GM19438 (cell line): Measurements from ENCODE around the gene TRAPPC6A.

ENCODE experiments used
- ATAC-seq: cut with Tn5 transposase; IDR thresholded peaks from one replicate; pipeline ENCODE4 v1.9.1; 2021; ENCODE audit warnings: low read depth; ENCODE audit not compliant: unreplicated experiment

TRAPPC6A gene, protein sequence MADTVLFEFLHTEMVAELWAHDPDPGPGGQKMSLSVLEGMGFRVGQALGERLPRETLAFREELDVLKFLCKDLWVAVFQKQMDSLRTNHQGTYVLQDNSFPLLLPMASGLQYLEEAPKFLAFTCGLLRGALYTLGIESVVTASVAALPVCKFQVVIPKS

DNA sequence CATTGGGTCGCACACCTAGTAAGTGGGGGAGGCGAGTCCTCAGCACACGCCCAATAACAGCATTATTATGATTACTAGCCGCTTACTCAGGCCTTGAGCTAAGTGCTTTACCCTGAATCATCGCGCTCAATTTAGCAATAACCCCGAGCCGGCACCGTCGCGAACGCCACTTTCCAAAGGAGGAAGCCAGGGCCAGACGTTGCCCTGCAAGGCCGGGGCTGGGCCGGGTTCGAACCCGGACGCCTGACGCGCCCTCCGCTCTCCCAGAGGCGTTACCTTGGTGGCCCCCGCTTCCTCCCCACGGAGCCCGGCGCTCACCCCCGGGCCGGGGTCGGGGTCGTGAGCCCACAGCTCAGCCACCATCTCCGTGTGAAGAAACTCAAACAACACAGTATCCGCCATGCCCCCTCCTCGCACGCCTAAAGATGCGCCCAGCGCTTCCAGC, at the start of gene TRAPPC6A:
TSS of gene TRAPPC6A (minus strand) at position 421 of the 445 bp plus-strand sequence. CDS start at position 402, 19 bp downstream.
- no peak for ATAC-seq

DNA sequence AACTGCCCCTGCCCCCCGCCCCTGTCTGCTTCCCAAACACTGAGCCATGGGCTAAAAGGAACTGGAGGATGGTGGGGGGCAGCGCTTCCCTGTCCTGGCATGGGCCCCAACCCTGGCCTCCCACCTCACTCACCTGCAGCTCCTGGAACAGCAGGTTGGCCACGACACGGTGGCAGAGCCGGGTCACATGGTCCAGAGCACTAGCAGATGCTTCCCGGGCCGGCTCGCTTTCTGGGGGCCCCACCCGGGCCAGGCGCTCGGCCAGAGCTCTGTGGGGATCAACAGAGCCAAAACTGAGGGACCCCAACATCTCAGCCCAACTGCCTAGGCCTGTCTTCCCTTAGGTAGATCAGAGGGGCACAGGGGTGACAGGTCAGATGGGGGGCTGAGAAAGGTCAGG, 46.6 kb upstream of the TRAPPC6A start:
- no peak for ATAC-seq

DNA sequence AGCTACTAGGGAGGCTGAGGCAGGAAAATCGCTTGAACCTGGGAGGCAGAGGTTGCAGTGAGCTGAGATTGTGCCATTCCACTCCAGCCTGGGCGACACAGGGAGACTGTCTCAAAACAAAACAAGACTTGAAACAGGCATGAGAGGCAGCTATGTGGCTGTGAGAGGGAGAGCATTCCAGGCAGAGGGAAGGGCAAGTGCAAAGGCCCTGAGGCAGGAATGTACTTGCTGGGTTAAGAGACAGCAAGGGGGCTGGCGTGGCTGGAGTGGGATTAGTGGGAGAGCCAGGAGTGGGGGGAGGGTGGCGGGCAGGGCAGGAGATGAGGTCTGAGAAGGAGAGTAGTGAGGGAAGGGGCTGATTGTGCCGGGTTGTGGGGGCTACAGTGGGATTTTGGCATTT, 45.8 kb upstream of the TRAPPC6A start:
- no peak for ATAC-seq

DNA sequence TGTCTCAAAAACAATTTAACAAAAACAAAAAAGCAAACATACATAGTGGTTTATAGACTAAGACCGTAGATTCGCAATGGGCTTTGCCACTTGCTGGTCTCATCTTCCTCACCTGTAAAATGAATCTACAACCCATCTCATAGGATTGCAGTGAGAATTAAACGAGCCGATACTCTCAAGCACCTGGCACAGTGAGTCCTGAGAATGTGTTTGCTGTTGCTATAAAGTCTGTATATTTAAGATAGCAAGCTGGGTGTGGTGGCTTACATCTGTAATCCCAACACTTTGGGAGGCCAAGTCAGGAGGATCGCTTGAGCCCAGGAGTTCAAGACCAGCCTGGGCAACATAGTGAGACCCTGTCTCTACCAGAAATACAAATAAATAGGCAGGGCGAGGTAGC, 44.7 kb upstream of the TRAPPC6A start:
- ATAC-seq = no peak

DNA sequence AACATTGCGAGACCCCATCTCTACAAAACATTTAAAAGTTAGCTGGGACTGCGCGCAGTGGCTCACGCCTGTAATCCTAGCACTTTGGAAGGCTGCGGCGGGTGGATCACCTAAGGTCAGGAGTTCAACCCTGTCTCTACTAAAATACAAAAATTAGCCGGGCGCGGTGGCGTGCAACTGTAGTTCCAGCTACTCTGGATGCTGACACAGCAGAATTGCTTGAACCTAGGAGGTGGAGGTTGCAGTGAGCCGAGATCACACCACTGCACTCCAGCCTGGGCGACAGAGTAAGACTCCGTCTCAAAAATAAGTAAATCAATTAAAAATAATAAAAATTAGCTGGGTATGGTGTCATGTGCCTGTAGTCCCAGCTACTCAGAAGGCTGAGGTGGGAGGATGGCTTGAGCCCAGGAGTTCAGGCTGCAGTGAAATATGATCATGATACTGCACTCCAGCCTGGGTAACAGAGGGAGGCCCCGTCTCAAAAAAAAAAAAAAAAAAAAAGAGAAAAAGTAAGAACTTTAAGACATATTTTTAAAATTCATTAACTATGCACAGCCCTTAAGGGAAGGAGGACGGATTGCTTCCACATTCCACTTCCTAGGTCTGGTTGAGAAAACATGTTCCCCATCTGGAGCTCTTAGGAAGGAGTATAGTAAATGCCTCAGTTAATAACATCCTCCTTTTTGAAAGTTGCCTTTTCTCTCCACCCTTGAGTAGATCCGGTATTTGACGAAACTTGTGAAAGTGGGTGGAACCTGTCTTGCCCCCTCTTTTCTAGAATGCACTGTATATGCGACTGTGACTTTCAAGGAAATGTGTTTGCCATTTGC, 41.1 kb upstream of the TRAPPC6A start:
- ATAC-seq = no peak

DNA sequence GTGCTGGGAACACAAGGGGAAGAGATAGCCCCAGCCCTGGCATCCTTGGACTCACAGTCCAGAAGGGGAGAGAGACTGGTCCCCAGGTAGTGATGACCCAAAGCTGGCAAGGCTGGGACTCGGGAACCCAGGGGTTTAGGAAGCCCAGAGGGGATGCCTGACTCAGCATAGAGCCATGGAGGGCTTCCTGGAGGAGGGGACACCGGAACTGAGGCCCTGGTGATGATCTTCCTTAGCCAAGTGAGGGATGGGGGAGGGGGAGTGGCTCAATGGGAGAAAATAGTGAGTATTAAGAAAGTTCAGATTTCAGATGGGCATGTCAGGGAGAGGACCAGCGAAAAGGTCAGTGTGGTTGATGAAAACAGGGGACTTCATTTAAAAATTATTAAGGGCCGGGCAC, 40.4 kb upstream of the TRAPPC6A start:
- no peak for ATAC-seq

DNA sequence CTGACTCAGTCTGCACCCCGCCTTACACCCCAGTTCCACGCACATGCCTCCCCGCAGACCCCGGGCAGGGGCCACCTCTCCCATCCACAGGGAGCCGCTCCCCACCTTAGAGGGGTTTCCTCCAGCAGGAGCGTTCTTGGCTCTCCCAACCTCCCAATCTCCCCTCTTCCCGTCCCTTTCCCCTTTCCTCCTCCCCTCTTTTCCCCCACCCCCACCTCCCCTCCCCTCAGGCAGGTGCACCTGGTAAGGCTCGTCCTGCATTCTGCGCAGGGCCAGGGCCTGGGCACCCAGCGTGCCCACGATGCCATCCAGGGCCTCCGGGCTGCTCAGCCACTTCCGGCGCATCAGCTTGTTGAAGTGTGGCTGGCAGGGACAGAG, 39.9 kb upstream of the TRAPPC6A start:
- no peak for ATAC-seq

DNA sequence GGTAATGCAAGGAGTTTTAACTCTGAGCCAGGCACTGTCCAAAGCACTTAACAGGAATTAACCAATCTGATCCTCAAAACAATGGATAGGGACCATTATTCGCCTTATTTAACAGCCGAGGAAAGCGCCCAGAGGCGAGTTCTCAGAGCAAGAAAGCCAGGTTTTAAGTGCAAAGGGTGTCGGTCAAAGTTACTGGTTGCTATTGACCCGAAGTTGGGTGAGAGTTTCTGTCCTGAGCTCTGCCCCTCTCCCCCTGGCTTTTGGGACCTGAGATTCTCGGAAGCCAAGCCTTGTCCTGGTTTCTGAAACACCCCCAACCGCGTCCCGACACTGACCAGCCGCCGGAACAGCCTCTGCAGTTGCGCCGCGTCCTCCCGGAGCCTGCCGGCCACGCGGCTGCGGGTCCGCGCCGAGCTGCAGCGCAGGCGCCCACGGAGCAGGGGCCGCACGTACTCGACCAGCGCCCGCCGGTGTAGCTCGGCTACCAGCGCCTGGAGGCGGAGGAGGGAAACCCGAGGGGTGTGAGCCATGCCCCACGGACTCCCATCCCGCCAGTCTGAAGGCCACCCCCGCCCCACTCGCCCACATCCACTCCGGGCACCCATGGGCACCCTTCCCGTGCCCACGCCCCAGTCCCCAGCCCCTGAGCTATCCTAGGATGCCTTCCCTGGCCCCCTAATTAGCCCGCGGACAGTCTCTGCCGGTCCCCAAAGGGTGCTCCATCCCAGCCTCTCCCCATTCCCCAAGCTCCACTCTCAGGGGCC, 39.3 kb upstream of the TRAPPC6A start:
- ATAC-seq = no peak

DNA sequence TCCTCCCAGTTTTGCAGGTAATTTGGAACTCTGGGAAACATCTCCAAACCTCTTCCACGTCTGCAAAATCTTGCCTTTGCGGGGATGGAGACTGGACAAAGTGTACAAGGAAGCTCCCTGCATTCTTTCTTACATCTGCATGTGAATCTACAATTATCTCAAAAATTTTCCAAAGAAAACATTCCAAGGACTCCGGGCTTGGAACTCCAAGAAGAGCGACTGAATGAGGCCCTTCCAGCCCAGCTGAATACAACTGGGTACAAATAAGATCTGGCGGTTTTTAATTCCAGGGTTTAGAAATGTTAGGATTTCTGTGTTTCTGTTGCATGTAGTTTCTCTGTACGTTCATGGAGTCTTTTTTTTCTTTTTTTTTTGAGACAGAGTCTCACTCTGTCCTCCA, 38.6 kb upstream of the TRAPPC6A start:
- no peak for ATAC-seq

DNA sequence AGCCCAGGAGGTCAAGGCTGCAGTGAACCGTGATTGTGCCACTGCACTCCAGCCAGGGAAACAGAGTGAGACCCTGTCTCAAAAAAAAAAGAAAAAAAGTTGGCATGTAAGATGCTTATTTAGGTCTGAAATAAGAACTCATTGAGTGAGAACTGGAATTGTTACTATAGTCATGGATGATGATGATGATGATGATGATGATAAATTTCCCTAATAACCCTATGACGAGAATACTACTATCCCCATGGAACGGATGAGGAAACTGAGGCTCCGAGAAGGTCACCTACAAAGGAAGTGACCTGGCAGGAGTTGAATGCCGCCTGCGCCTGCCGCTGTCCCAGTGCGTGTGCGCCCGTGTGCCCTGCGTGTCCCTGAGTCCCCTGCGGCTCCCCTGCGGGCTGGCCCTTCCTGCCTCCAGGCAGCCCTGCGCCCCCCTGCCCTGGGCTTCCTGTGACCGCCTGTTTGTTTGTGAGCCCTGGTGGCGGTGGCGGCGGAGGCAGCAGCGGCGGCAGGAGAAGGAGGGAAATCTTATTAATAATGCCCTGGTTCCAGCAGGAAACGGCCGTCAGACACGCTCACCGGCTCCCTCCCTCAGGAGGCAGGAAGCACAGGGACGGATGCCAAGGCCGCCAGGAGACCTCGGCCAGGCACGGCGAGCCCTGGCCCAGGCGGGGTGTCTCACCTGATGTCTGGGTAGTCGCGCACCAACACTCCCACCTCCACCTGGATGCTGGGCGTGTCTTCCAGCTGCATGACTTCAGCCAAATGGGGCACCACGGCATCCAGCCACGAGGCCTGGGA, 37.6 kb upstream of the TRAPPC6A start:
- no peak for ATAC-seq

DNA sequence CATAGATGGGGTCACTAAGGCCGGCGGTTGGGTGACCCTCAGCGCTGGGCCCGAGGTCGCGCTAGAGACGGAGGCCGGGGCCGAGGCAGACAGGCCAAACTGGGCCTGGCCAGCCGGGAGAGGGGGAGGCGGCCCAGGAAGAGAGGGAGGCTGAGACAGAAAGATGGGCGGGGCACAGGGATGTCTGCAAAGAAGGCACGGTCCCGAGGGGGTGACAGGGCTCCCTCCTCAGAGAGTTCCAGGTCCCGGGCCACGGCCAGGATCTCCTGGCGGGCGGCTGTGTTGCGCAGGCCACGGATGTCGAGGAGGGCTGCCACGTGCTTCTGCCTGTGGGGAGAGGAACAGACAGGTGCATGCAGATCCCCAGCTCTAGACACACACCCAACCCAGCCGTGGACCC, 35.0 kb upstream of the TRAPPC6A start:
- ATAC-seq = no peak

DNA sequence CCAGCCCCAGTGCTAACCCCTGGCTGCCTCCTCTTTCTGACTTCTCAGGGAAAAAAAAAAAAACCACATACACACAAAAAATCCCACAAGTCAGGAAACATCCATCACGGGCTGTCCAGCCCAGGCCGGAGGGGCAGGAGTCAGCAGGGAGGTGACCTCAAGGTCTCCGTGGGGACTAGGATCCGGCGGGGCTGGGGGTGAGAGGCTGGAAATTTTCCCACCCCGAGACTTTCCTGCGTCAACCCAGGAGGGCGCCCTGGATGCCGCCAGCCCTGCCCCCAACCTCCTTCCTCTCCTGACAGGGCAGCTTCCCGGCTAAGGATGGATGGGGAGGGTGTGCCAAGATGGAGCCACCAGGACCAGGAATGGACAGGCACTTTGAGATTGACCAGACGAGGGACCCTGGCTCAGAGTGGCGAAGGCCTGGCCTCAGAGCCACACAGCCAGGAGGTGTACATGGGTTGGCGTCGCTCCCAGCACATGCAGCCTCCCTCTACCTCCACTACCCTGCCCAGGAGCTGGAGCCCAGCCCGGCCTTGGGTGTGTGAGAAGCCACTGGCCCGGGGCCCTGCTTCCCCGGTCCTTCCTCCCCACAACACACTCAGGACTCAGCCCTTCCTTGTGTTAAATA, 33.8 kb upstream of the TRAPPC6A start:
- ATAC-seq = no peak

DNA sequence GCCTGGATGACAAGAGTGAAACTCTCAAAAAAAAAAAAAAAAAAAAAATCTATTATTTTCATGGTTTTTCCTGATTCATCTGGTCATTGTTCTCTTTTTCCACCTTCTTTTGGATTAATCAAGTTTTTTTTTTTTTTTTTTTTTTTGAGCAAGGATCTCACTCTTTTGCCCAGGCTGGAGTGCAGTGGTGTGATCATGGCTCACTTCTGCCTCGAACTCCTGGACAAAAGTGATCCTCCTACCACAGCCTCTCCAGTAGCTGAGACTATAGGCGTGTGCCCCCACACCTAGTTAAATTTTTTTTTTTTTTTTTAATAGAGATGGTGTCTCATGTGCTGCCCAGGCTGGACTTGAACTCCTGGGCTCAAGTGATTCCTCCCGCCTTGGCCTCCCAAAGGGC, 28.3 kb upstream of the TRAPPC6A start:
- no peak for ATAC-seq

DNA sequence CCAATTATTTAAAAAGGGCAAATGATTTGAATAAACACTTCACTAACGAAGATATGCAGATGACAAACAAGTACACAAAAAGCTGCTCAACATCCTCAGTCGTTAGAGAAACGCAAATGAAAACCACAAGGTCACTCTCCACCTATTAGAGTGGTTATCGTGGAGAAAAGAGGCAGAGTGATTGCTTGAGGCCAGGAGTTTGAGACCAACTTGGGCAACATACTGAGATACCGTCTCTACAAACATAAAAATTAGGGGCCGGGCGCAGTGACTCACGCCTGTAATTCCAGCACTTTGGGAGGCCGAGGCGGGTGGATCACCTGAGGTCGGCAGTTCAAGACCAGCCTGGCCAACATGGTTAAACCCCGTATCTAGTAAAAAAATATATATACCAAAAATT, 27.8 kb upstream of the TRAPPC6A start:
- no peak for ATAC-seq

DNA sequence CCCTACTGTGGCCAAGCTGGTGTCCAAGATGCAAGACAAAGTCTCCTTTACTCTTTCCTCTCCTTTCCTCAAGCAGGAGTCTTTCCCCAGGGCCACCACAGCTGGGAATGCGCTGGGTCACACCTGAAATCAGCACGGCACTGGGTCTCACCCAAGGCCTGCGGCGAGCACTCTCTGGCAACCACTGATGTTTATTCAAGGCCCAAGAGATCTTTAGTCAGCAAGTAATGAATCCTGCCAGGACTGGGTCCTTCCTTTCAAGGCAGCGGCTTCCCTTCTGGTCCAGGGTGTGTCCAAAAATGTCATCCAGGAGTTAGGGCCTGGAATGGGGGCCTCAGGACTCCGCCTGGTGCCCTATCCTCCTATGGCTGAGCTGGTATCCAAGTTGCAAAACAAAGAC, 24.6 kb upstream of the TRAPPC6A start:
- ATAC-seq = no peak

DNA sequence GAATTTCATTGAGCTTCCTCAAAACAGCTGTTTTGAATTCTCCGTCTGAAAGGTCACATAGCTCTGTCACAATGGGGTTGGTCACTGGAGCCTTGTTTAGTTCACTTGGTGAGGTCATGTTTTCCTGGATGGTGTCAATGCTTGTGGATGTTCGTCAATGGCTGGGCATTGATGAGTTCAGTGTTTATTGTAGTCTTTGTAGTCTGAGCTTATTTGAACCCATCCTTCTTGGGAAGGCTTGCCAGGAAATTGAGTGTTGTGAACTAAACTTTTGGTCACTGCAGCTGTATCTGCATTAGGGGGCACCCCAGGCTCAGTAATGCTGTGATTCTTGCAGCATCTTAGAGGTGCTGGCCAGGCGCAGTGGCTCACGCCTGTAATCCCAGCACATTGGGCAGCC, 22.5 kb upstream of the TRAPPC6A start:
- ATAC-seq = no peak

DNA sequence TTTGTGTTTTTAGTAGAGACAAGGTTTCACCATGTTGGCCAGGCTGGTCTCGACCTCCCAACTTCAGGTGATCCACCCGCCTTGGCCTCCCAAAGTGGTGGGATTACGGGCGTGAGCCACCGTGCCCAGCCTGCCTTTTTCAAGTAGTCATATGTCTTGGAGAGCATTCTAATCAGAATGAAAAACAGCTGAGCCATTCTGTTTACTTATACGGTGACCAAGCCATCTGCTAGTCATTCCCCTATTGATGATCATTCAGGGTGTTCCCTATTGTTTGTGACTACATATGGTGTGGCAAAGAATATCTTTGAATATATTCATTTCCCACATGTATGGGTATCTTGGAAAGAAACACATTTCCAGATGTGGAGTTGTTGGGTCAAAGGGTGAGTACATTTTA, 17.7 kb upstream of the TRAPPC6A start:
- no peak for ATAC-seq

DNA sequence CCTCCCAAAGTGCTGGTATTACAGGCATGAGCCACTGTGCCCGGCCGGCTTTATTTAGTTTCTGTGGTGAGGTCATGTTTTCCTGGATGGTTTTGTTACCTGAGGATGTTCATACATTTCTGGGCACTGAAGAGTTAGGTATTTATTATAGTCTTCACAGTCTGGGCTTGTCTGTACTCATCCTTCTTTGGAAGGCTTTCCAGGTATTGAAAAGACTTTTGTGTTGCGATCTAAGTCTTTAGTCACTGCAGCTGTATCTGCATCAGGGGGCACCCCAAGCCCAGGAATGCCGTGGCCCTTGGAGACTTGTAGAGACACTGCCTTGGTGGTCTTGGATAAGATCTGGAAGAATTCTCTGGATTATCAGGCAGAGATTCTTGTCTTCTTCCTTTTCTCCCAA, 13.3 kb upstream of the TRAPPC6A start:
- ATAC-seq = no peak

DNA sequence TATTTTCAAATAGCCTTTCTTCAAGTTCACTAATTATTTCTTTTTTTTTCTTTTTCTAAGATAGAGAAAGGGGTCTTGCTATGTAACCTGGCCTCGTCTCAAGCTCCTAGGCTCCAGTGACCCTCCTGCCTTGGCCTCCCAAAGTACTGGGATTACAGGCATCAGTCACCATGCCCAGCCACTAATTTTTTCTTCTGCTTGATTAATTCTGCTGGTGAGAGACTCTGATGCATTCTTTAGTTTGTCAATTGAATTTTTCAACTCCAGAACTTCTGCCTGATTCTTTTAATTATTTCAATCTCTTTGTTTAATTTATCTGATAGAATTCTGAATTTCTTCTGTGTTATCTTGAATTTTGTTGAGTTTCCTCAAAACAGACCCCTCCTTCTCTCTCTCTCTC, 11.9 kb upstream of the TRAPPC6A start:
- ATAC-seq = no peak

DNA sequence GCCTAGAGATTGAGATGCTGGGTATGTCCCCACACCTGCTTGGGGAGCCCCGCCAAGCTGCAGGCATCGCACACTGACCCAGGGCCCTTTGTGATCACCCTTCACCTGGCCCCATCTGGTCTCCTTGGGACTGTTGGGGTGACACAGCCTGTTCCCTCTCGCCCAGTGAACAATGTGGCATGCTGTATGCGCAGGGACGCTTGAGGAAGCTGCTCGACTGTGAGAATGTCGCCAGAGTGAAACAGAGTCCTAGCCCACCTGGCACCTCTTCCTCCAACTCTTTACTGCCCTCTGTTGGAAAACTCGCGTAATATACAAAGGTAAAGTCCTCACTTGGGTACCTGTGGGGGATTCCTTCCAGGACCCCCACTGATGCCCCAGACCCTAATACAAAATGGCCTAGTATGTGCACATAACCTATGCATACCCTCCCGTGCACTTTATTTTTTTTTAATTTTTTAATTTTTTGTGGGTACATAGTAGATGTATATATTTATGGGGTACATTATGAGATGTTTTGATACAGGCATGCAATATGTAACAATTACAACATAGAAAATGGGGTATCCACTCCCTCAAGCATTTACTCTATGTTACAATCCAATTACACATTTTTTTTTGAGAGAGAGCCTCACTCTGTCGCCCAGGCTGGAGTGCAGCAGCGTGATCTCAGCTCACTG, 9.5 kb upstream of the TRAPPC6A start:
- ATAC-seq = no peak
